Neural progenitor cell (in vitro differentiated cells): ENCODE data around the gene CNNM3.

Experiments used
- EZH2 ChIP-seq: fragments of 200-600 bp; sonication (generic); IDR thresholded peaks from 2 replicates; pipeline ENCODE4 v1.6.1; 2017; ENCODE audit warnings: antibody characterized with exemption, mild to moderate bottlenecking, moderate library complexity
- EZH2phosphoT487 ChIP-seq: fragments of 200-600 bp; sonication (generic); IDR thresholded peaks from 2 replicates; pipeline ENCODE4 v1.6.1; 2017; ENCODE audit warnings: antibody characterized with exemption
- TF ChIP-seq, protein P1 (sequence below): fragments of 200-600 bp; sonication (generic); IDR thresholded peaks from 2 replicates; pipeline ENCODE4 v1.5.1; 2017; ENCODE audit warnings: antibody characterized with exemption, mild to moderate bottlenecking

- TF ChIP-seq, protein P1, sequence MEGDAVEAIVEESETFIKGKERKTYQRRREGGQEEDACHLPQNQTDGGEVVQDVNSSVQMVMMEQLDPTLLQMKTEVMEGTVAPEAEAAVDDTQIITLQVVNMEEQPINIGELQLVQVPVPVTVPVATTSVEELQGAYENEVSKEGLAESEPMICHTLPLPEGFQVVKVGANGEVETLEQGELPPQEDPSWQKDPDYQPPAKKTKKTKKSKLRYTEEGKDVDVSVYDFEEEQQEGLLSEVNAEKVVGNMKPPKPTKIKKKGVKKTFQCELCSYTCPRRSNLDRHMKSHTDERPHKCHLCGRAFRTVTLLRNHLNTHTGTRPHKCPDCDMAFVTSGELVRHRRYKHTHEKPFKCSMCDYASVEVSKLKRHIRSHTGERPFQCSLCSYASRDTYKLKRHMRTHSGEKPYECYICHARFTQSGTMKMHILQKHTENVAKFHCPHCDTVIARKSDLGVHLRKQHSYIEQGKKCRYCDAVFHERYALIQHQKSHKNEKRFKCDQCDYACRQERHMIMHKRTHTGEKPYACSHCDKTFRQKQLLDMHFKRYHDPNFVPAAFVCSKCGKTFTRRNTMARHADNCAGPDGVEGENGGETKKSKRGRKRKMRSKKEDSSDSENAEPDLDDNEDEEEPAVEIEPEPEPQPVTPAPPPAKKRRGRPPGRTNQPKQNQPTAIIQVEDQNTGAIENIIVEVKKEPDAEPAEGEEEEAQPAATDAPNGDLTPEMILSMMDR, result peak; percentile 75
- TF ChIP-seq EZH2, result no peak
- no peak for TF ChIP-seq EZH2phosphoT487
Measured at GRCh38 chr2:96857667-96858372, 41.8 kb downstream of the CNNM3 start, which contains the start of gene ANKRD39.
